Stimulated activated CD4-positive, alpha-beta T cell treated with anti-CD3 and anti-CD28 coated beads, Interleukin-4, amount 100 ng/mL, for 1 hour (primary cell): Measurements from ENCODE around the gene TM4SF1.
"Not testable (repeated sequence)": the region's sequence is repeated elsewhere in the genome, so short reads cannot be mapped to it uniquely, and the experiment has no call there.

ENCODE experiments used
- DNase-seq: peaks from one replicate; pipeline ENCODE4 v3.0.0-alpha.2; 2020

The TM4SF1 gene

DNA sequence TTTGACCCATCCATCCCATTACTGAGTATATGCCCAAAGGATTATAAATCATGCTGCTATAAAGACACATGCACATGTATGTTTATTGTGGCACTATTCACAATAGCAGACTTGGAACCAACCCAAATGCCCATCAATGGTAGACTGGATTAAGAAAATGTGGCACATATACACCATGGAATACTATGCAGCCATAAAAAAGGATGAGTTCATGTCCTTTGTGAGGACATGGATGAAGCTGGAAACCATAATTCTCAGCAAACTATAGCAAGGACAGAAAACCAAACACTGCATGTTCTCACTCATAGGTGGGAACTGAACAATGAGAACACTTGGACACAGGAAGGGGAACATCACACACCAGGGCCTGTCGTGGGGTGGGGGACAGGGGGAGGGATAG is 40.0 kb downstream of the TM4SF1 start:
- not testable (repeated sequence) for DNase-seq

DNA sequence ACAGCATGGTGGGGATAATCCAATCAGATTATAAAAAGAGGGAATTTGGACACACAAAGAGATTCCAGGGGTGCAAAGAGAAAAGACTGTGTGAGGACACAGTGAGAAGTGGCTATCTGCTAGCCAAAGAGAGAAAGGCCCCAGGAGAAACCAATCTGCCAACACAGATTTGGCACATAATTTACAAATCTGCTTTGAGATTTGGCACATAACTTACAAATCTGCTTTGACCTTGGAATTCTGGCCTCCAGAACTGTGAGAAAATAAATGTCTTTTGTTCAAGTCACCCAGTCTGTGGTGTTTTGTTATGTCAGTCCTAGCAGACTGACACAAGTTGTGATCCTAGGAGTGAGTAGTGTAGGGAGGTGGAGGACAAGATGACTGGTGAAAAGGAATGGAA is 40.5 kb downstream of the TM4SF1 start:
- DNase-seq, result no peak

DNA sequence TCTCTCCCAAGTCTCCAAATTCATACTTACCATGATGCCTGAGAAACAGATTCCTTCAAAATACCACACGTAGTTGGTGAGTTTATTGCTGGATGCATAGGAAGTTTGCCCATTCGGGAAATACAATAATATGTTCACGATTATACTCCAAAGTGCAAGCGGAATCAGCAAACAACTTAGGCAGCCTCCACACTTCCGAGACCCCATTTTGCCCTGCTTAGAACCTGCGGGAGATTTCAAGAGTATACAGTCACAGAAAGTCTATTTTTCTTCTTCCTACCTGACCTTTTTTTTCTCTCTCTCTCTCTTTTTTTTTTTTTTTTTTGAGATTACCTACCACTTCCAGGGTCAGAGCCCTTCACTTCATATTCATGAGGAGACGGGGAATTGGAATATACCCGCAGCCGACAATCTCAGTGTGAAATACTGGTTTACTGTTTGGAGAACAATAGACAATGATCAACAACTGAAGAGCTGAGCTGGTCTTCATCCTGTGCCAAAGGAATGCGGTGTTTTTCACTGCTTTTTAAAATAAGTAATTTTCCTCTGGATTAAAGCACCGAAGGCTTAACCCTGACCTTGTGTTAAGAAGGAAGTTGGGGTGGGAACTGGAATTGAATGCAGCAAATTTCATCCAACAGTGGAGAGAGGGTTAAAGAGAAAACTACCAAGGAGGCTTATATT is 44.1 kb downstream of the TM4SF1 start, which contains the start of gene TM4SF18:
TSS of gene TM4SF18 (minus strand) at position 461 of the 684 bp plus-strand sequence. CDS start at position 207, 254 bp downstream.
- no peak for DNase-seq

DNA sequence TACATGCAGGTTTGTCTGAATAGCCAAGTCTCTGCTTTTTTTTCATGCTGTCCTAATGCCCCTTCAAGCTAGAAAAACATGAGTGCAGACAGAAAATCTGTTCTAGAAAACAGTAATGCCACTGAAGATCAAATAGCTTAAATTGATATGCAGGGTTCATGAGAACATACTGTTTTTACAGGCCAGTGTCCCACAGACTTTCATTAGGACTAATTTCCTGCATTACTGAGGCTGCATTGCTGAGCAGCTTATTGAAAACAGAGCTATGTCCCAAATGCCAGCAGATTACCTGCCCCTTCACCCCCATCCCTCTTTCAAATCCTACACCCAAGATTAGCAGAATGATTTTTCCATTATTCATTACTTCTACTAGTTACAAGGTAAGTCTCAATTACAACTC is 44.7 kb downstream of the TM4SF1 start:
- DNase-seq, result no peak

DNA sequence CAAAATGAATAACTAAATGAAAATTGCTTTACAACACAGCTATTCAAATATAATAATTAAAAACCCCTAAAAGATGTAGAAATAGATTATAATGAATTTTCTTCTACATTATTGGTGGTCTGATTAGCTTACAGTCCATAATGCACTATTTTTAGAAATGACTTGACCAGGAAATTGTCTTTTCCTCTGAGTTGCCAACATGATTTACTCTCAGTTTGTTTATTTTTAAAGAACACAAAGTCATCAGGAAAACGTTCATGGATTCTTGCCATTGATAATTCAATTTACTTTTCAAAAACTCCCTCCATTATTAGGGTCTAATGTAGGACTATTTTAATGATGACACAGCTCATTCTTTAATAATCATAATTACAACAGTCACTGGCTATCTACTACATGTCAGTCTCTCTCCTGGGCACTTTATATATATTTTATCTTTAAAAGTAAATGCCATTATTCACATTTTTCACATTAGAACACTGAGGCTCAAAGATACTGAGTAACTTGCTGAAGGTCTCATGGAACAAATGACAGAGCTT is 45.2 kb downstream of the TM4SF1 start:
- DNase-seq, result no peak

DNA sequence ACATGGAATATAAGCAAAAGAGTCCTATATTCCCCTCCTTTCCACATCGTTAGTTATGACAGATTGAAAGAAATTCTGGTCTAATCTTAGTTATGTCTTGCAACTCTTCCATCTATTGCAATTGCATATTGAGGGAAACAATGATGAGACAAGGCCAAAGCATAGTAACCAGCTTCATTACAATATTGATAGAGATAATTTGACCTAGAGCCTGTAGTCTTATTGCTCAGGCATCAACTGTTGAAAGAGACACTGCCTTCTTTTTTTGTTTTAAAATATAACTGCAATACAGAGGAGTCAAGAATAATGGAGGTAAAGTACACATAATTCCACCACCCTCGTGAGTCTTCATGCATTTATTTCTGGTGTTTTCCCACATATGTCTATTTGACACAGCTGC is 46.1 kb downstream of the TM4SF1 start:
- no peak for DNase-seq

DNA sequence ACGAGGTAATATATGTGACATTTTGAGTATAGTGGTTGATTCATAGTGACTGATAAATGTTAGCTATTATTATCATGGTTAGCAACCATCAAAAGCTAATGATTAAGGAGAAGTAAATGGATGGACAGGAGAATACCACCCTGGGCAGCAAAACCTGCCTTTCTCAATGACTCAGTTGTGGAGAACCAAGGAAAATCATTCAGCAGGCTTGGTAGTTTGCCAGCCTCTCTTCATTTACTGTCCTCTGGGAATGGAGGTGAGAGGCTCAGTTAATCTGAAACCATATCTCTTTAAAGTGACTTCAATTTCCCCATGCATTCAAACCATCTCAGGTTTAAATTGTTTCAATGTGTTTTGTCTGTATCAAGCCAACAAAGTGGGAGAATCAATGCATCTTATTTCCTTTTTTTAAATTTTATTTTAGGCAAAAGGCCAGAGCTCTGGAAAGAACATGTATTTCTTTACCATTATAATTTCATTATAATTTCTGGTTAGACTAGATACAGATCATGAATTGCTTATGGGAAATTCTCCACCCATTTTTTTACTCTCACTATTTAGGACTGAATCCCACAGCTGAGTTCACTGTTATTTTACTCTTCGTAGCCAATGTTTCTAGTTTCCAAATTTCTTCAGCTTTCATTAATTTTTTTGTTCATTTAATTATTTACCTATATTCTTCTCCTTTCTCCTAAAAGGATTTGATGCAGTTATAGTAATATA is 46.7 kb downstream of the TM4SF1 start:
- DNase-seq, result no peak

DNA sequence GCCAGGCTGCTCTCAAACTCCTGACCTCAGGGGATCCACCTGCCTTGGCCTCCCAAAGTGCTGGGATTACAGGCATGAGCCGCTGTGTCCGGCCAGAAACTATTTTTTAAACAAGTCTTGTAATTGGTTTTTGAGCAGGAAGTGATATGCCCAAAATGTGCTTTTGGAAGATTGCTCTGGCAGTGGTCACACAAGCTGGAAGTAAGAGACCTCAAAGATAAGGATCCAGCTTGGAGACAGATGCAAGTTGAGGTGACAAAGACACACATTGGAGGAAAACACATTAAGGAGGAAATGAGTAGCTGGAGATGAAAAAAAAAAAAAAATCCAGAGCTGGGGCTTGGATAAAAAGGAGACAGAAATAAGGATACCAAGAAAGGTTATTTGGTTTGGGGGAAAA is 50.3 kb downstream of the TM4SF1 start:
- DNase-seq, result no peak

DNA sequence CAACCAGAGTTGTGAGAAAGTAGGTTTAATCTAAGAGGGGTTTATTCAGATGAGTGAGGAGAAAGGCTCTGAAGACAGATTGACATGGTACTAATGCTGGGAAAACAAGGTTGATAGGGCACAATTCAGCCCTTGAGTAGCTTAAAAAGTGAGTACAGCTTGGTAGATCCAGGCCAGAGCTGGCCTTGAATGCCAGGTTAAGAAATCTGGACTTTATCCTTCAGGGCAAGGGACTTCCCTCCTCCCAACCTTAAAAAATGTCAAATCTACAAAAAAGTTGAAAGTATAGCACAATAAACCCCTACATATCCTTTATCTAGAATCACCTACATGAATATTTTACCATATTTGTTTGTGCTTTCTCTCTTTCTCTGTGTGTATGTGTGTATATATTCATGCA is 51.9 kb downstream of the TM4SF1 start:
- no peak for DNase-seq

DNA sequence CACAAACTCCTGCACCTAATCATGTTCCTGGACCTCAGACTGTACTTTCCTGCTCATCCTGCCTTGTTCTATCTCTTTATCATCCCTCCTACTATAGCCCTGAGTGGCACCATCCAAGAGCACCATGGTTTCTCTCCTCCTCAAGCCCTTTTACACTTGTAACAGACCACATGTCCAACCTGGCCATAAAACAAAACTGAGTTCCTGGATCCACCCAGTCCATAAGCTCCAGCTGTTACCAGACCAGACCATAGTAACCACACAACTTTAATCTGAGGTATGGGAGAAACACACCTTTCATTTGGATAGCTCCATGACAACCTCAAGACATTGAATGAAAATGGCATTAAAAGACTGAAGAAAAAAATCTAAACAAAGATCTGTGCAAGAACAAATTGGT is 53.1 kb downstream of the TM4SF1 start:
- no peak for DNase-seq

DNA sequence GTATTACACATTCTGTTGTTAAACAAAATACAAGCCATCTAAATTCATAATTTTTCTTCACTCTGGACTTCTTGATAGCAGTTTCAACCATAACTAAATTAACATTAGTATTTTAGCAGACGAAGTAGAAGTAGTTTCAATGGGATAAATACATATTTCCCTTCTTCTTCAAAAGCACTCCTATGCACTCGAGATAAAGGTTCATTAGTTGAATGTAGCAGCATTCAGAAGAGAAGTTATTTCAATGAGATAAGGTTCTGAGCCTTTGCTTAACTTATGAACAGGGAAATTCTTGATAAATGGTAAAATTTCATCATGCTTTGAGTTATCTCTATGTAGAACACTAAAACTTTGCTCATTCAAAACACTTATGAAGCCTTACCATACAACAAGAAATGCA is 55.8 kb downstream of the TM4SF1 start:
- DNase-seq, result no peak

DNA sequence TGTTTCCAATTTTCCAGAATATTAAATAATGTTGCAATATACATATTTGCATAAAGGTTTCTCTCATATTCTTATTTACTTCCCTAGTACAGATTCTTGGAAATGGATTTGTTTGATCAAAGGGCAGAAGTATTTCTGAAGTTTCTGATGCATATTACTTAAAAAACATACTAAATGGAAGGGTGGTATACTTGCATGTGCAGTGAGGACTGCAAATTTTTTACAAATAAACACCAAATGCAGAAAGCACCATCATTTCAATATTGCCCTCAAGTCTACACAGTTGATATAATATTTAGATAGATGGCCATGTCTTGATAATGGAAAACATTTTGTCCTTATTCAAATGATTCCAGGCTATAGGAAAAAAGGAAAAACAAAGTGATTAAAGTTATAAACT is 56.3 kb downstream of the TM4SF1 start:
- no peak for DNase-seq

DNA sequence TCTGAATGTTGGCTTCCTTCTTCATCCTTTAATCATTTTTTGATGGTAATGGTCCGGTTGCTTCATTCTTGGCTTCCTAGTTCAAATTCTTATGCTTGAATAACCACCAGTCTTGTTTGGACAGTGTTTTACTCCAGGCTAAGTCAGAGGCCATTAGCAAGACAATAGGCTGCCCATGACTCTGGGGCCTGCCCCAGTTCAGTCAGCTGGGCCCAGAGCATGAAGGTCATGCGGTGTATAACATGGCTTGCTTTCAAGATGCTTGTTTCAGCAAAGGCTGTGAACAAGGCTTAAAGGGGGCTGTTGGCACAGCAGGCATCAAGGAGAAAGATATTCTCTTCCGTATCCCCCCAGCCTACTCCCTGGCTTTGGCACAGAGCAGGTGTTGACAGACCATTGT is 57.7 kb downstream of the TM4SF1 start:
- DNase-seq, result no peak
